AG04450 (cell line): Measurements from ENCODE around the gene ANGPTL2. TPM values are rescaled to one million over a fixed set of nuclear protein-coding genes. Genes with fewer than 3 reads are reported as not detected.

Experiments
- CTCF ChIA-PET: fragments of 300-600, 350-600 bp; formaldehyde crosslinking; extraction: SDS; loops from one replicate; lab custom pipeline; 2022; ENCODE audit warnings: antibody characterized with exemption, inconsistent platforms; lab: Charles Lee
- POLR2A ChIA-PET: fragments of 350-600 bp; formaldehyde crosslinking; extraction: SDS; loops from one replicate; lab custom pipeline; 2021; ENCODE audit warnings: antibody characterized with exemption, inconsistent platforms; lab: Yijun Ruan, JAX
- DNase-seq: peaks from one replicate; pipeline ENCODE4 v3.0.0-alpha.2; 2011; ENCODE audit warnings: low read depth, low spot score
- H3K27ac ChIP-seq: one replicate; pipeline ENCODE4 v1.5.1; 2012; ENCODE audit warnings: low read depth, low read length, control low read depth
- H3K27me3 ChIP-seq: one replicate; pipeline ENCODE4 v1.6.0; 2012; ENCODE audit warnings: low read length; ENCODE audit not compliant: control insufficient read depth, insufficient read depth
- H3K4me3 ChIP-seq: 2 replicates; pipeline ENCODE4 v1.5.1; 2011; ENCODE audit warnings: mild to moderate bottlenecking, low read depth, low read length, control low read depth
- H3K9me3 ChIP-seq: 2 replicates; pipeline ENCODE4 v1.5.1; 2012; ENCODE audit warnings: low read length; ENCODE audit not compliant: control insufficient read depth, insufficient read depth
- CTCF ChIP-seq: IDR thresholded peaks from 2 replicates; pipeline ENCODE4 v1.5.1; 2011; ENCODE audit warnings: low read depth, low read length, control low read depth, inconsistent platforms
- polyA plus RNA-seq: library from polyadenylated mRNA; depleted of rRNA; stranded (reverse); fragments of >200 nt; gene quantifications from 2 replicates; pipeline ENCODE4 v1.2.3, GENCODE V29; 2011

ANGPTL2 gene
- polyA plus RNA-seq, 1 experiment, result 108 TPM

- Histone ChIP-seq H3K9me3 (no peaks in the 10 kb centered on the region), H3K27me3 (no peaks in the 10 kb centered on the region), H3K27ac (no peak overlapping the region), H3K4me3 (no peak overlapping the region)
- DNase-seq, result no peak
- no peak for TF ChIP-seq CTCF
- ChIA-PET CTCF (no interaction called here), POLR2A (interaction anchor here (1.5 kb wide), 1 partner anchor 33 kb away, joined by 7 read pairs; the partner anchor contains the start of gene ANGPTL2)
Measured at GRCh38 chr9:127155314-127155960, 33.0 kb upstream of the ANGPTL2 start.

GRCh38 chr9:127154390-127155191 lies 32.2 kb upstream of the ANGPTL2 start:
- no peak for TF ChIP-seq CTCF
- no peaks in the 10 kb centered on the region for H3K9me3 ChIP-seq
- no peak overlapping the region for H3K4me3 ChIP-seq
- H3K27me3 ChIP-seq, result no peaks in the 10 kb centered on the region
- POLR2A ChIA-PET, result interaction anchor here (0.9 to 1.5 kb wide), 2 partner anchors 23 to 32 kb away, joined by 4 to 7 read pairs; partner anchors contain the start of gene ANGPTL2
- CTCF ChIA-PET, result interaction anchor here (1.2 kb wide), 1 partner anchor 105 kb away, joined by 4 read pairs; no protein-coding TSS in a partner anchor
- no peak for DNase-seq
- no peak overlapping the region for H3K27ac ChIP-seq

- H3K27ac ChIP-seq, result no peak overlapping the region
- no peak for TF ChIP-seq CTCF
- no peaks in the 10 kb centered on the region for H3K27me3 ChIP-seq
- no peaks in the 10 kb centered on the region for H3K9me3 ChIP-seq
- H3K4me3 ChIP-seq, result no peak overlapping the region
- POLR2A ChIA-PET, result interaction anchor here (0.9 to 1.5 kb wide), 2 partner anchors 23 to 32 kb away, joined by 4 to 7 read pairs; partner anchors contain the start of gene ANGPTL2
- CTCF ChIA-PET, result interaction anchor here (1.2 kb wide), 1 partner anchor 105 kb away, joined by 4 read pairs; no protein-coding TSS in a partner anchor
- DNase-seq, result no peak
Measured at GRCh38 chr9:127154003-127154389, 31.6 kb upstream of the ANGPTL2 start.

- POLR2A ChIA-PET, result no interaction called here
- Histone ChIP-seq H3K4me3 (no peak overlapping the region), H3K27me3 (no peaks in the 10 kb centered on the region), H3K9me3 (no peaks in the 10 kb centered on the region), H3K27ac (no peak overlapping the region)
- CTCF ChIA-PET, result no interaction called here
- TF ChIP-seq CTCF, result no peak
- no peak for DNase-seq
Measured at GRCh38 chr9:127153501-127153900, 31.1 kb upstream of the ANGPTL2 start.
